Measurements from ENCODE around the gene RPS6KA2.

Gene RPS6KA2

GRCh38 chr6:166648846-166649245, 21.8 kb upstream of the RPS6KA2 start:
- FAIRE-seq = no peak
- no peak for TF ChIP-seq POLR2A (IDR thresholded peaks at IDR 0.05; ENCODE audit: low read depth, low read length)
- no peak for DNase-seq (ENCODE audit: insufficient read length, low spot score)

DNA sequence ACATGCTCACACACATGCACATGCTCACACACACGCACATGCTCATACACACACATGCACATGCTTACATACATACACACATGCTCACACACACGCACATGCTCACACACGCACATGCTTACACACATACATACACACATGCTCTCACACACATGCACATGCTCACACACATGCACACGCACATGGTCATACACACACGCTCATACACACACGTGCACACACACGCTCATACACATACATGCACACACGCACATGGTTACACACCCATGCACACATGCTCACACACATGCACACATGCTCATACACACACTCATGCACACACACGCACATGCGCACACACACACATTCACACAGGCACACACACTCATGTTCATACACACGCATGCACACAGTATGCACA, 20.8 kb upstream of the RPS6KA2 start:
- FAIRE-seq = no peak
- TF ChIP-seq POLR2A (IDR thresholded peaks at IDR 0.05; ENCODE audit: low read depth, low read length) = no peak
- DNase-seq (ENCODE audit: insufficient read length, low spot score) = no peak

- DNase-seq (ENCODE audit: insufficient read length, low spot score) (no peak), FAIRE-seq (no peak)
- no peak for TF ChIP-seq POLR2A (IDR thresholded peaks at IDR 0.05; ENCODE audit: low read depth, low read length)
Observed at GRCh38 chr6:166646716-166647115, 19.7 kb upstream of the RPS6KA2 start.

DNA sequence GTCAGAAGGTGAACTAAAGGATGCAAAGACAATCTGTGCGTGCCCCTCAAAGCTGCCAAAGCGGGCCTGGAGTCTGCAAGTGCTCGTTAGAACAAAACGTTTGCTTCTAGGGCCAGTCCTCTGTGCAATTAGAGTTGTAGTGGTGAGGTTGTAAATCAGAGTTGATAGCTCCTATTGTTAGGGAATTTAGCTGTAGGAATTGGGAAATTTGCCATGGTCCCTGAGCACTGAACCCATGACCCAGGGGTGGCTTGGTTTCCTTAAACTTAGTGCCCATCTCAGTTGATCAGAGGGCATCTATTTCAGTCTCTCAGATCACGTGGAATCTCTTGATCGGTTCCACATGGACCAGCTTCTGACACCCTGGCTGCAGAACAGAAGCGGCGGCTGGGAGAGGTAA, 18.8 kb upstream of the RPS6KA2 start:
- no peak for TF ChIP-seq POLR2A (IDR thresholded peaks at IDR 0.05; ENCODE audit: low read depth, low read length)
- FAIRE-seq (no peak), DNase-seq (ENCODE audit: insufficient read length, low spot score) (no peak)

GRCh38 chr6:166644681-166645080, 17.6 kb upstream of the RPS6KA2 start:
- no peak for TF ChIP-seq POLR2A (IDR thresholded peaks at IDR 0.05; ENCODE audit: low read depth, low read length)
- FAIRE-seq (no peak), DNase-seq (ENCODE audit: insufficient read length, low spot score) (no peak)

- FAIRE-seq = no peak
- no peak for DNase-seq (ENCODE audit: insufficient read length, low spot score)
- TF ChIP-seq POLR2A (IDR thresholded peaks at IDR 0.05; ENCODE audit: low read depth, low read length) = no peak
Observed at GRCh38 chr6:166643891-166644590, 17.0 kb upstream of the RPS6KA2 start.

- no peak for TF ChIP-seq POLR2A (IDR thresholded peaks at IDR 0.05; ENCODE audit: low read depth, low read length)
- DNase-seq (ENCODE audit: insufficient read length, low spot score) = no peak
- no peak for FAIRE-seq
Observed at GRCh38 chr6:166642646-166643045, 15.6 kb upstream of the RPS6KA2 start.

- TF ChIP-seq POLR2A (IDR thresholded peaks at IDR 0.05; ENCODE audit: low read depth, low read length) = no peak
- DNase-seq (ENCODE audit: insufficient read length, low spot score) (no peak), FAIRE-seq (no peak)
Observed at GRCh38 chr6:166640342-166641043, 13.4 kb upstream of the RPS6KA2 start.

DNA sequence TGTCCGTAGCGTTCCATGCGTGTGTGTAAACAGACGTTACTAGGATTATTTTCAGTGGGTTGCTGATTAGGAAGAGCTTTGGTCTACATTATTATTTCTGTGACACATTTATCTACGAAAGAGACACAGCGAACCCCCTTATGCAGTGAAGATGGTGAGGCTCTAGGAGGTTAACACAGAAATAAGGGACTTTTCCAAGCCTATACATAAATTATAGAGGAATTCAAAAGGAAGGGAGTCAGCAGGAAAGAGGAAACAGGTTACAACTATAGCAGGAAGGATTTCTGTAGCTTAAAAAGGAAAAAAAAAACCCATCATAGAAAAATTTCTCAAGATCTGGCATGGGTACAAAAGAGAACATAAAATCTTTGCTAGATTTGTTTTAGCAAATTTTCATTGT, 12.9 kb upstream of the RPS6KA2 start:
- DNase-seq (ENCODE audit: insufficient read length, low spot score) (no peak), FAIRE-seq (no peak)
- no peak for TF ChIP-seq POLR2A (IDR thresholded peaks at IDR 0.05; ENCODE audit: low read depth, low read length)

GRCh38 chr6:166638573-166638964, 11.5 kb upstream of the RPS6KA2 start:
- FAIRE-seq (no peak), DNase-seq (ENCODE audit: insufficient read length, low spot score) (no peak)
- no peak for TF ChIP-seq POLR2A (IDR thresholded peaks at IDR 0.05; ENCODE audit: low read depth, low read length)

GRCh38 chr6:166637812-166638572, 10.9 kb upstream of the RPS6KA2 start:
- TF ChIP-seq POLR2A (IDR thresholded peaks at IDR 0.05; ENCODE audit: low read depth, low read length) = no peak
- FAIRE-seq (no peak), DNase-seq (ENCODE audit: insufficient read length, low spot score) (no peak)

DNA sequence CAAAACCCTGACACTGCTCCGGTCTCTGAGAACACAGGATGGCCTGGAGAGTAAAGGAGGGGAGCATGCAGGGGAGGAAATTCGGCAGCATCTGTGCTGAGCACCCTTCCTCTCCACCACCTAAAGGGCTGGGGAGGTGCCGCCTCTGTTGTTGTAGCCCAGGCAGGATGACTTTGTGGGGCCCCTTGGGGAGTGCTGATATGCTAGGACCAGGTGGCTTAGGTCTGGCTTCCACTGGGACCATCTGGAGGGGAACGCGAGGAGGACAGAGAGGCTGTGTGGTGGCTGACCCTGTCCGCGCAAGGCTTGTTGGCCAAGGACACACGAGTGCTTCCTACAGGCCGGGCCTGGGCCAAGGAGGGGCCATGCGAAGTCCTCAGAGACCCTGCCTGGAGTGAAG, 9.9 kb upstream of the RPS6KA2 start:
- TF ChIP-seq POLR2A (IDR thresholded peaks at IDR 0.05; ENCODE audit: low read depth, low read length) = no peak
- DNase-seq (ENCODE audit: insufficient read length, low spot score) = no peak
- FAIRE-seq = no peak

DNA sequence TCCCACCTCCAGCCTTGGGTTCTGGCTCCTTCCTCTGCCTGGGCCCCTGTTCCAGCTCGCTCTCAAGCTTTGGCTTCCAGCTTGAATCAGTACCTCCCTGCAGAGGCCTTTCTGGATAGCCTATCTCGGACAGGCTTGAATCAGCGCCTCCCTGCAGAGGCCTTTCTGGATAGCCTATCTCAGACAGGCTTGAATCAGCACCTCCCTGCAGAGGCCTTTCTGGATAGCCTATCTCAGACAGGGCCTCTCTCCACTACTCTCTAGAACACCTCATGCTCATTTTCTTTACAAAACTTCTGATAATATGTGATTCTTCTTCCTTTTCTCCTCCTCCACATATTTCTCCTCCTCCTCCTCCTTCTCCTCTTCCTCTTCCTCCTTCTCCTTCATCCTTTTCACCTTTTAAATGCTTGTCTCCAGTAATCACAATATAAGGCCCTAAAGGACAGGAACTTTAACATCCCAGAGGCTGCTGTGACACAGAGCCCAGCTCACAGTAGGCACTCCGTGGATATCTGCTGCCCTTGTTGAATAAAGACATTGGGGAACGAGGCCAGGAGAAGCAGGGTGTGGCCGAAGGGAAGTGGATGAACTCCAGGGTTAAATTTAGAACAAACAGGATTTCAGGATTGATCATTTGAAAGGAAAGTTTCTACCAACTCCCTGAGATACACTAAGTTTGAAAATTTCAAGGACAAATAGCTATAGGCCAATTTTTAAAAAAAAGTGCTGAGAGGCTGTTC, 9.3 kb upstream of the RPS6KA2 start:
- no peak for TF ChIP-seq POLR2A (IDR thresholded peaks at IDR 0.05; ENCODE audit: low read depth, low read length)
- no peak for FAIRE-seq

More for the DNA sequence above, 9.3 kb upstream of the RPS6KA2 start:
- no peak for DNase-seq (ENCODE audit: insufficient read length, low spot score)
